22Rv1 (cell line): ENCODE data around the gene GAN.
"Not testable (repeated sequence)": the region's sequence is repeated elsewhere in the genome, so short reads cannot be mapped to it uniquely, and the experiment has no call there.

Experiments used
- H3K27ac ChIP-seq: fragments of 450-650 bp; 2 replicates; pipeline ENCODE4 v1.5.1; 2017
- ZFX ChIP-seq: fragments of 450-650 bp; IDR thresholded peaks from 2 replicates; pipeline ENCODE4 v1.6.1; 2017; ENCODE audit warnings: antibody characterized with exemption, borderline replicate concordance
- TF ChIP-seq, protein P1 (sequence below): fragments of 450-650 bp; IDR thresholded peaks from 2 replicates; pipeline ENCODE4 v1.5.1; 2017; ENCODE audit warnings: mild to moderate bottlenecking

Gene GAN

GRCh38 chr16:81397879-81398520, 83.2 kb downstream of the GAN start:
- no peak for TF ChIP-seq ZFX
- TF ChIP-seq, protein P1, sequence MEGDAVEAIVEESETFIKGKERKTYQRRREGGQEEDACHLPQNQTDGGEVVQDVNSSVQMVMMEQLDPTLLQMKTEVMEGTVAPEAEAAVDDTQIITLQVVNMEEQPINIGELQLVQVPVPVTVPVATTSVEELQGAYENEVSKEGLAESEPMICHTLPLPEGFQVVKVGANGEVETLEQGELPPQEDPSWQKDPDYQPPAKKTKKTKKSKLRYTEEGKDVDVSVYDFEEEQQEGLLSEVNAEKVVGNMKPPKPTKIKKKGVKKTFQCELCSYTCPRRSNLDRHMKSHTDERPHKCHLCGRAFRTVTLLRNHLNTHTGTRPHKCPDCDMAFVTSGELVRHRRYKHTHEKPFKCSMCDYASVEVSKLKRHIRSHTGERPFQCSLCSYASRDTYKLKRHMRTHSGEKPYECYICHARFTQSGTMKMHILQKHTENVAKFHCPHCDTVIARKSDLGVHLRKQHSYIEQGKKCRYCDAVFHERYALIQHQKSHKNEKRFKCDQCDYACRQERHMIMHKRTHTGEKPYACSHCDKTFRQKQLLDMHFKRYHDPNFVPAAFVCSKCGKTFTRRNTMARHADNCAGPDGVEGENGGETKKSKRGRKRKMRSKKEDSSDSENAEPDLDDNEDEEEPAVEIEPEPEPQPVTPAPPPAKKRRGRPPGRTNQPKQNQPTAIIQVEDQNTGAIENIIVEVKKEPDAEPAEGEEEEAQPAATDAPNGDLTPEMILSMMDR: no peak

GRCh38 chr16:81399909-81400308, 85.1 kb downstream of the GAN start:
- no peak overlapping the region for H3K27ac ChIP-seq
- TF ChIP-seq, protein P1: no peak
- TF ChIP-seq ZFX: no peak

More at GRCh38 chr16:81397879-81398520, 83.2 kb downstream of the GAN start:
- H3K27ac ChIP-seq: no peak overlapping the region

GRCh38 chr16:81401035-81401950, 86.5 kb downstream of the GAN start:
- H3K27ac ChIP-seq: no peak overlapping the region
- TF ChIP-seq ZFX: no peak
- TF ChIP-seq, protein P1: no peak

DNA sequence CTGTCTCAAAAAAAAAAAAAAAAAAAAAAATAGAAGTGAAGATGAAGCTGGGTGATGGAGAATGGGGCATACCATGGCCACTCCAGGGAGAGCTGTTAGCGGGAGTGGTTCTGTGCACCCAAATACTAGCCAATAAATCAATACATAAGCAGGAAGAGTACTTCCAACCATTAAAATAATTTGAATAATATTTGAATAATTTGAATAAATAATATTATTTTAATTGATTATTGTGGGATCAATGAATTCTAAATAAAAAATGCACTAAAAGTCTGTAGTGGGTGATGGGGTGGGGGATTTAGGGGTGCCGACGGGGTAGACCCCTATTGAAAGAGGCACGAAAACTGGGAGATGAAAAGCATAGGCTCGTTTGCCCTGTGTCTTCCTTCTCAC, 88.4 kb downstream of the GAN start:
- H3K27ac ChIP-seq: no peak overlapping the region
- TF ChIP-seq, protein P1: no peak

DNA sequence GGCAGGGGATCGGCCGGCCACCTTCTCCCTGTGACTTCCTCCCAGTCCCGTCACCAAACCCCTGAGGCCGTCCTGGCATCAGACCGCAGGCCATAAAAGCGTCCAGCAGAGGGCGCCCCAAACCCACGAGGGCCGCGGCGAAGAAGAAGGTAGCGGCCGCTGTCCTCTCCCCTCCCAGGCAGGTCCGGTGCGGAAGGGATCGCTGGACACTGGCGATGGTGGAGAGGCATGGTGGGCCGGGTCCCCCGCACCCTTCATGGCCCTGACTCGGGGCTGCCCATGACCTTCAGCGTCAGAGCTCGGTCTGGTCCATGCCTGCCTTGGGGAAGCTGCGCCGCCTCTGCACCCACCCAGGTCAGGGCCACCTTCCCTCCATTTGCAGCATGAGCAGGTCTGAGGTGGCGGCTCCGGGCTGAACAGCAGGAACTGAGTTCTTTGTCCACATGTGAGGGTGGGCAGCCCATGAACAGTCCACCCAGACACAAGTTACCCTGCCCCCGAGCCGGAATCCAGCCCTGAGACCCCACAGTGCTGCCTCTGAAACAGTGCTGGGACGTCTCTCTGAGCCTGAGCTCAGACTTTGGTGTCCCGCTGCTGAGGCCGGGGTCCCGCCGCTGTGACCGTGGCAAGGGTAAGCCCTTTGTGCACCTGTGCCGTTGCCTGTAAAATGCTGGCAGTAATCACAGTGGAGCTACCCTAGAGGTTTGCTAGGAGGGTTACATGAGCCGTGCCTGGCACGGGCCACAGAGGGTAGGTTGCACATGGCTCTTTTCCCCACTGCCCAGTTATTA, 89.0 kb downstream of the GAN start:
- no peak for TF ChIP-seq ZFX
- TF ChIP-seq, protein P1: peak; percentile 92

DNA sequence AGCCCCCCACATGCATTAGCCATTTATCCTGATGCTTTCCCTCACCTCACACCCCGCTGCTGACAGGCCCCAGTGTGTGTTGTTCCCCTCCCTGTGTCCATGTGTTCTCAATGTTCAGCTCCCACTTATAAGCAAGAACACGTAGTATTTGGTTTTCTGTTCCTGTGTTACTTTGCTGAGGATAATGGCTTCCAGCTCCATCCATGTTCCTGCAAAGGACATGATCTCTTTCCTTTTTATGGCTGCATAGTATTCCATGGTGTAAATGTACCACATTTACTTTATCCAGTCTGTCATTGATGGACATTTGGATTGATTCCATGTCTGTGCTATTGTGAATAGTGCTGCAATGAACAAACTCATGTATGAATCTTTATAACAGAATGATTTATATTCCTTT, 90.2 kb downstream of the GAN start:
- not testable (repeated sequence) for H3K27ac ChIP-seq

More for the DNA sequence above, 89.0 kb downstream of the GAN start:
- no peak overlapping the region for H3K27ac ChIP-seq

- H3K27ac ChIP-seq: no peak overlapping the region
- TF ChIP-seq, protein P1: no peak
- no peak for TF ChIP-seq ZFX
Measured at GRCh38 chr16:81405702-81406113, 90.9 kb downstream of the GAN start.
